Activated CD8-positive, alpha-beta T cell treated with anti-CD3 and anti-CD28 coated beads for 36 hours (primary cell): Measurements from ENCODE around the gene GALNT9. TPM values are rescaled to one million over a fixed set of nuclear protein-coding genes. Genes with fewer than 3 reads are reported as not detected.

ENCODE experiments used
- ATAC-seq: fragments of 200-7000 bp; cut with Tn5 transposase; one replicate; pipeline ENCODE4 v1.10.0; 2021; ENCODE audit warnings: mild to moderate bottlenecking, moderate library complexity
- CTCF ChIA-PET: fragments of 350-600 bp; sonication (Branson Sonifier 250); formaldehyde crosslinking; loops from one replicate; lab custom pipeline; 2021; ENCODE audit warnings: antibody characterized with exemption; lab: Charles Lee
- POLR2A ChIA-PET: fragments of 350-600 bp; sonication (Branson Sonifier 250); formaldehyde crosslinking; loops from one replicate; lab custom pipeline; 2021; ENCODE audit warnings: antibody characterized with exemption; lab: Charles Lee
- DNase-seq: peaks from one replicate; pipeline ENCODE4 v3.0.0-alpha.2; 2020
- H3K27ac Mint-ChIP-seq: one replicate; pipeline ENCODE4 v1.8.0; 2021; ENCODE audit warnings: mild to moderate bottlenecking, mixed read lengths
- H3K27me3 Mint-ChIP-seq: one replicate; pipeline ENCODE4 v1.8.0; 2021; ENCODE audit warnings: mixed read lengths
- H3K36me3 Mint-ChIP-seq: one replicate; pipeline ENCODE4 v1.8.0; 2021; ENCODE audit warnings: low read depth, mixed read lengths
- H3K4me1 Mint-ChIP-seq: one replicate; pipeline ENCODE4 v1.8.0; 2021; ENCODE audit warnings: low read depth, mixed read lengths
- H3K4me3 Mint-ChIP-seq: one replicate; pipeline ENCODE4 v1.8.0; 2021; ENCODE audit warnings: mild to moderate bottlenecking, moderate library complexity, mixed read lengths
- H3K9me3 Mint-ChIP-seq: one replicate; pipeline ENCODE4 v1.8.0; 2021; ENCODE audit warnings: mixed read lengths
- intact Hi-C: fragments of 100-400 bp; cut with micrococcal nuclease; formaldehyde crosslinking; loops from one replicate; pipeline ENCODE4 v1.10.0; 2022
- total RNA-seq, 2 experiments: library from RNA; stranded (reverse); gene quantifications; one replicate each; pipeline ENCODE4 v1.2.3, GENCODE V29; 2021
- TF ChIP-seq, protein P1 (sequence below): fragments of 200-600 bp; IDR thresholded peaks from one replicate; pipeline ENCODE4 v1.8.0; 2022; ENCODE audit warnings: antibody characterized with exemption, mild to moderate bottlenecking

GALNT9 gene
- total RNA-seq, 2 experiments from 2014 or later: not detected

DNA sequence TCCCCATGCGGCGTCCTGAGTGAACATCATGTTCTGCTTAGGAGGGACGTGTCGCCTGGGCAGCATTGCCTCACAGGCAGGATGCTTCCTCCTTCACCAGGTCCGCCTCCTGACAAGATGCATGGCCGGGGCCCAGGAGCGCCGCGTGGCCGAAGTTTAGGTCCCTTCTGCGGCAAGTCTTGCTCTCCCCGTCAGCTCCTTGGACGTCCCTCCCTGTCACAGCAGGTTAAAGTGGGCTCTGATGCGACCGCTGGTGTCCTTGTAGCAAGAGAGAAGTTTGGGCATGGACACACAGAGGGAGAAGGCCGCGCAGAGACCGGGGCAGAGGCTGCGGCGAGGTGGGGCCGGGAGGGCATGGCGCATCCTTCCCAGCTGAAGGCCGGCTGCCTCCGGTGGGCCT is 9.4 kb upstream of the GALNT9 start:
- CTCF ChIA-PET: no interaction called here
- Mint-ChIP-seq H3K27me3 (peaks cover 16% of the 10 kb centered on the region), H3K4me3 (no peak overlapping the region), H3K36me3 (no peaks in the 10 kb centered on the region), H3K27ac (no peak overlapping the region), H3K4me1 (peaks cover 8% of the 10 kb centered on the region), H3K9me3 (peaks cover 3% of the 10 kb centered on the region)
- DNase-seq (no peak), ATAC-seq (no peak)
- TF ChIP-seq, protein P1, sequence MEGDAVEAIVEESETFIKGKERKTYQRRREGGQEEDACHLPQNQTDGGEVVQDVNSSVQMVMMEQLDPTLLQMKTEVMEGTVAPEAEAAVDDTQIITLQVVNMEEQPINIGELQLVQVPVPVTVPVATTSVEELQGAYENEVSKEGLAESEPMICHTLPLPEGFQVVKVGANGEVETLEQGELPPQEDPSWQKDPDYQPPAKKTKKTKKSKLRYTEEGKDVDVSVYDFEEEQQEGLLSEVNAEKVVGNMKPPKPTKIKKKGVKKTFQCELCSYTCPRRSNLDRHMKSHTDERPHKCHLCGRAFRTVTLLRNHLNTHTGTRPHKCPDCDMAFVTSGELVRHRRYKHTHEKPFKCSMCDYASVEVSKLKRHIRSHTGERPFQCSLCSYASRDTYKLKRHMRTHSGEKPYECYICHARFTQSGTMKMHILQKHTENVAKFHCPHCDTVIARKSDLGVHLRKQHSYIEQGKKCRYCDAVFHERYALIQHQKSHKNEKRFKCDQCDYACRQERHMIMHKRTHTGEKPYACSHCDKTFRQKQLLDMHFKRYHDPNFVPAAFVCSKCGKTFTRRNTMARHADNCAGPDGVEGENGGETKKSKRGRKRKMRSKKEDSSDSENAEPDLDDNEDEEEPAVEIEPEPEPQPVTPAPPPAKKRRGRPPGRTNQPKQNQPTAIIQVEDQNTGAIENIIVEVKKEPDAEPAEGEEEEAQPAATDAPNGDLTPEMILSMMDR: no peak
- POLR2A ChIA-PET: no interaction called here
- intact Hi-C loops: no loop called here

DNA sequence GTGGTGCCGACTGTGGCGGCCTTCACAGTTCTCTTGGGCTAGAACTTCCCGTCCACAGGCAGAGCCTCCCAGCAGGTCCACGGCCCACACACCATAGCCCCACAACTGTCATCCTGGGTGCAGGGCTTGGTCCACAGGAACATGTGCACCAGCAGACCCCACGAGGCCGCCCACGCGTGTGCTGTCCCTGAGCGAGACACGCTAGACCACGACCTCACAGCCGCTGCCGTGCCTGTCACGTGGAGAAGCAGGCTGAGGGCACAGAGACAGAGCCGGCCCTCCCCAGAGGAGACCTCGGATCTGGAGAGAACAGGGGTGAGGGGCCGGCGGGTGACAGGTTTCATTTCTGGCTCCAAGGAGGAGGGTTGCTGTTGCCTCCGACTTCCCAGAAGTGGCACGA is 8.9 kb upstream of the GALNT9 start:
- no peak overlapping the region for H3K4me3 Mint-ChIP-seq
- ChIA-PET POLR2A (no interaction called here), CTCF (no interaction called here)
- no peaks in the 10 kb centered on the region for H3K36me3 Mint-ChIP-seq
- no peak overlapping the region for H3K27ac Mint-ChIP-seq
- peaks cover 3% of the 10 kb centered on the region for H3K9me3 Mint-ChIP-seq
- peaks cover 19% of the 10 kb centered on the region for H3K27me3 Mint-ChIP-seq
- ATAC-seq: no peak
- intact Hi-C loops: no loop called here
- TF ChIP-seq, protein P1: no peak
- DNase-seq: no peak
- peaks cover 8% of the 10 kb centered on the region for H3K4me1 Mint-ChIP-seq

DNA sequence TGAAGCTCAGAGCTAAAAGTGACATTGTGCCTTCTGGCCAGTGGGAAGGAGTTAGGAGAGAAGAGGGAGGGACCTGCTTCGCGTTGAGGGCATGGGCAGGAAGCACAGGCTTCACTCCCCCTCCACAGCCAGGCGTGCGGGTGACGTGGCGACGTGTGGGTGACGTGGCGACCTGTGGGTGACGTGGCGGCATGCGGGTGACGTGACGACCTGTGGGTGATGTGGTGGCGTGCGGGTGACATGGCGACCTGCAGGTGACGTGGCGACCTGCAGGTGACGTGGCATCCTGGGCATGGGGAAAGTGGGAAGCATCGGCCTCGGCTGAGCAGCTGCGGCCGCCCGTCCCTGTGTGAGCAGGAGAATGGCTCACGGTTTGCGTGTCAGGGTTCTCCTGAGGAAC is 8.2 kb upstream of the GALNT9 start:
- H3K36me3 Mint-ChIP-seq: no peaks in the 10 kb centered on the region
- TF ChIP-seq, protein P1: no peak
- H3K27me3 Mint-ChIP-seq: peaks cover 12% of the 10 kb centered on the region
- no peak for ATAC-seq
- CTCF ChIA-PET: no interaction called here
- H3K4me3 Mint-ChIP-seq: no peak overlapping the region
- H3K27ac Mint-ChIP-seq: no peak overlapping the region
- H3K9me3 Mint-ChIP-seq: no peaks in the 10 kb centered on the region
- POLR2A ChIA-PET: no interaction called here
- intact Hi-C loops: no loop called here
- H3K4me1 Mint-ChIP-seq: peaks cover under 1% of the 10 kb centered on the region
- DNase-seq: no peak

DNA sequence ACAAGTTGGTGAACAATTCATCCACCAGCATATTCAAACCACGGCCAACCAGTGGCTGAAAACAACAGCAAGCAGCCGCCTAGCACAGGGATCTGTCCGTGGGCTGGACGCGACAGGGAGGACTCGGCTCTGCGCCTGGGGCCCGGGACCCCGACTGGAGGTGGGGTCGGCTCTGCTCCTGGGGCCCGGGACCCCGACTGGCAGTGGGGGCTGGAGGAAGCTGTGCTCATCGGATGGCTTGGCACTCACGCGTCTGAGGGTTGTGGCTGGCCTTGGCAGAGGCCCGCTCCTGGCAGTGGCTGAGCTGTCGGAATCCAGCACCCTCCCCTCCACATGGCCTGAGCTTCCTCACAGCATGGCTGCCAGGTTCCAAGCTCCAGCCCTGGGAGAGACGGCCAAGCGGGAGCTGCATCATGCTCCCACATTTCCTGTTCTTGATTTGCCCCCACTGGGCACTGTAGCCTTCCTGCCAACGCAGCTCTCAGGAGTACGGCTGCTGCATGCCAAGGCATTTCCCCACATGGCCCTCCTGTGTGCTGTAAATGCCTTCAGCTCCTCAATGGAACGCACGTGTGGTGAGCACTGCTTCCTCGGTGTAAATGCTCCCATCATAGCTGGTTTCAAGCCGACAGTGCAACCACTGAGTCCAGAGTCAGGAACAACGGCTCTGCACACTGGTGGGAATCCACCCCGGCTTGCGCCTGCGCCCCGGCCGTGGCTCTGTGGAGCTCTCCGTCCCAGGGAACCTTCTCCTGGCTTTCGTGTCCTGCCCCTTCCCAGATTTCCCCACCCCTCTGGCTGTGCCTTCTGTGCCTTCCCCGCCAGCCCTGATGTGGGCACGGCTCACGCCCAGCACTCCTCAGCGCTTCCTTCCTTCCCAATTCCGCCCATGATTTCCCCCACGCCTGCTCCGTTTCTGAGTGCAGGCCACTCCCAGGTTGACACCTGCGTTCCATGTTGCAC is 7.3 kb upstream of the GALNT9 start:
- TF ChIP-seq, protein P1: no peak
- Mint-ChIP-seq H3K27me3 (peaks cover 15% of the 10 kb centered on the region), H3K4me1 (no peaks in the 10 kb centered on the region), H3K4me3 (no peak overlapping the region), H3K27ac (no peak overlapping the region), H3K36me3 (no peaks in the 10 kb centered on the region), H3K9me3 (no peaks in the 10 kb centered on the region)
- DNase-seq: no peak
- intact Hi-C loops: no loop called here
- ATAC-seq: no peak
- ChIA-PET POLR2A (no interaction called here), CTCF (no interaction called here)

DNA sequence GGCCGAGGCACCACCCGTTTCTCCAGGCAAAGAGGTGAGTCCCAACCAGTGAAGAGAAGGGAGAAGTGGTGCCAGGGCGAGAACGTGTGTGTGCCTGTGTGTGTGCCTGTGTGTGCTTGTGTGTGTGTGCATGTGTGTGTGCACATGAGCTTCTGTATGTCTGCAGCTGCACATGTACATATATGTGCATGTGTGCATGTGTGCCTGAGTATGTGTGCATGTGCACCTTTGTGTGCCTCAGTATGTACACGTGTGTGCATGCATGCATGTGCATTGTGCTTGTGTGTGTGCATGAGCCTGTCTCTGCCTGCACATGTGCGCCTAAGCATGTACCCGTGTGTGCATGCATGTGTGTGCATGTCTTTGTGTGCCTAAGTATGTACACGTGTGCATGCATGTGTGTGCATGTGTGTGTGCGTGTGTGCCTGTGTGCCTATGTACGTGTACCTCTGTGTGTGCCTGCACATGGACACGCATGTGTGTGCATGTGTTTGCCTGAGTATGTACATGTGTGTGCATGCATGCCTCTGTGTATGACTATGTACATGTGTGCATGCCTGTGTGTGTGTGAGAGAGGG is 5.9 kb upstream of the GALNT9 start:
- DNase-seq (no peak), ATAC-seq (no peak)
- H3K9me3 Mint-ChIP-seq: no peaks in the 10 kb centered on the region
- TF ChIP-seq, protein P1: no peak
- H3K27ac Mint-ChIP-seq: no peak overlapping the region
- no peaks in the 10 kb centered on the region for H3K36me3 Mint-ChIP-seq
- POLR2A ChIA-PET: no interaction called here
- intact Hi-C loops: no loop called here
- peaks cover 24% of the 10 kb centered on the region for H3K27me3 Mint-ChIP-seq
- H3K4me1 Mint-ChIP-seq: peaks cover 3% of the 10 kb centered on the region
- CTCF ChIA-PET: no interaction called here
- H3K4me3 Mint-ChIP-seq: no peak overlapping the region
